GM04503 (cell line): ENCODE results near the gene KLHL17.

Source experiments
- DNase-seq: peaks from one replicate; pipeline ENCODE4 v3.0.0-alpha.2; 2012; ENCODE audit warnings: low read depth

Gene KLHL17

GRCh38 chr1:952603-953002 is 7.8 kb upstream of the KLHL17 start:
- DNase-seq: no peak

DNA sequence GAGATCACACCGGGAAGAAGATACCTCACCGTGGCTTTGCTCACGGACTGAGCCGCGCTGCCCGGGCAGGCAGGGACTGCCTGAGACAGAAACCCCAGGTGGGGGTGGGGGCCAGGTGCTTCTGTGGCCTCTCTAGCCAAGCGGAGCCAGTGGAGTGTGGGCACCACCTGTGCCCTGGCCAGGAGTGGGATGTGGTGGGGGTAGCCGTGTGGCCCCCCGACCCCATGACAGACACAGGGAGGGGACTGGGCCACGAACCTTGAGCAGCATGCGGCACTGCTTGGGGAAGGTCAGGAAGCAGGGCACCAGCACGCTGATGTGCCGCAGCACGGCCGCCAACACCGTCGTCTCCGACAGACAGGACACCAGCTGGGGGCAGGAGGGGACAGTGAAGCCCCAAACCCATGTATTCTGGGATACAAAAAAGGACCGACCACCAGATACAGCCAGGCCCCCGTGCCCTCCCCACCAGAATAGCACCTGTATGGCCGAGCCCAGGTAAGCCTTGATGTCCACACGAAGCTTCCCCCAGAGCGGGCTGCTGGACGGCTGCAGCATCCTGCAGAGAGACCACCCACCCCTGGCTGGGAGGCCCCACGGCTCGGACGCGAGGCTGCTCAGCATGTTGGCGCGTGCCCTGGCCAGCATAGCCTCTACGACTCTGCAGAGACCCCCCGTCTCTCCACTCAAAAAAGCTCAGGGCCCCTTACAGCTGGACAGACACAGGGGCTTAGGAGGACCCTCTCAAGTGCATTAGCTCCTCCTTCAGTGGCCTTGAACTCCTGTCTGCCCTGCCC is 6.7 kb upstream of the KLHL17 start:
- no peak for DNase-seq

GRCh38 chr1:954927-955326 is 5.5 kb upstream of the KLHL17 start:
- no peak for DNase-seq

DNA sequence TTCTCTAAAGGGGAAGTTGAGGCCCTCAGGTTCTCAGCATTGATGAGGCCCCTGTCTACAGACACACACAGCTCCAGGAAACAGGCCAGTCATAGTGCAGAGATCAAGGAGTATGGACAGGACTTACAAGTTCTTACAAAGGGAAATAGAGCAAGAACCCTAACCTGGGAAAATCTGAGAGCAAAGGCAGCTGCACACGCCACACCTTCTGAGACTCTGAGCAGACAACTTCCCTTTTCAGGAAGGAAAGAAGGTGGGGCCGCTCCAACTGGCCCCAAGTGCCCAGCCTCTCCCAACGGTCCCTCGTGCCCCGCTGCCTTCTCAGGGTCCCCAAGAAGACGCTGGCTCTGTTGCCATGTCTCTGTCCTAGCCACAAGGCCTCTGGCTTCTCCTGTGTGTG is 4.9 kb upstream of the KLHL17 start:
- DNase-seq: no peak

GRCh38 chr1:956636-957035 is 3.7 kb upstream of the KLHL17 start:
- DNase-seq: no peak

- no peak for DNase-seq
These were observed 1.3 kb upstream of the KLHL17 start, which contains the start of gene NOC2L for GRCh38 chr1:958823-959730. Gene NOC2L, minus strand, starts transcription at chr1:959256. Its CDS starts 16 bp downstream, at chr1:959240.

- DNase-seq: no peak
These were observed 537 bp upstream of the KLHL17 start for GRCh38 chr1:959731-960362.

GRCh38 chr1:961132-961669 is 817 bp downstream of the KLHL17 start:
- DNase-seq: no peak

GRCh38 chr1:962381-963300 is 2.3 kb downstream of the KLHL17 start:
- no peak for DNase-seq

GRCh38 chr1:963301-963651 is 2.9 kb downstream of the KLHL17 start:
- no peak for DNase-seq

DNA sequence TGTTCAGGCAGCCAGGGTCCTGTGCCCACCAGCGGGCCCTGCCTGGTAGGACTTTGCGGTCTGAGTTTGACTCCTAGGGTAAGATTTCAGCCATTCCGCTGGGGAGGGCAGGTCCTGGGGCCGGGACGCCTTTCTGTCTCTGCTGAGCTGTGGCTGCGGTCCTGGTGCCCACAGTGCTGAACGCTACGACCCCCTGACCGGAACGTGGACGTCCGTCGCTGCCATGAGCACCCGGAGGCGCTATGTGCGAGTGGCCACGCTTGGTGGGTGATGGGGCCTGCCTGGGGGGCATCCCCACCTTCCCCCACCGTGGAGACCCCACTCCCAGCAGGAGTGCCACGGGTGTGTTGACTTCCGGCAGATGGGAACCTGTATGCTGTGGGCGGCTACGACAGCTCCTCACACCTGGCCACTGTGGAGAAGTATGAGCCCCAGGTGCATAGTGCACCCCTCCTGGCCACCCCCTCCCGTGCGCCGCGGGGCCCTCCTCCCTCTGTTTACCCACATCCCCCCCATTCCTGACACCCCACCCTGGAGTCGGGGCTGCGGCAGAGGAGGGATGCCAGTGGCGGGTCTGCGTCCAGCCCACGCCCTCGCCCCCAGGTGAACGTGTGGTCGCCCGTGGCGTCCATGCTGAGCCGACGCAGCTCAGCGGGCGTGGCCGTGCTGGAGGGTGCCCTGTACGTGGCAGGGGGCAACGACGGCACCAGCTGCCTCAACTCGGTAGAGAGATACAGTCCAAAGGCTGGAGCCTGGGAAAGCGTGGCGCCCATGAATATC is 3.6 kb downstream of the KLHL17 start:
- DNase-seq: no peak

DNA sequence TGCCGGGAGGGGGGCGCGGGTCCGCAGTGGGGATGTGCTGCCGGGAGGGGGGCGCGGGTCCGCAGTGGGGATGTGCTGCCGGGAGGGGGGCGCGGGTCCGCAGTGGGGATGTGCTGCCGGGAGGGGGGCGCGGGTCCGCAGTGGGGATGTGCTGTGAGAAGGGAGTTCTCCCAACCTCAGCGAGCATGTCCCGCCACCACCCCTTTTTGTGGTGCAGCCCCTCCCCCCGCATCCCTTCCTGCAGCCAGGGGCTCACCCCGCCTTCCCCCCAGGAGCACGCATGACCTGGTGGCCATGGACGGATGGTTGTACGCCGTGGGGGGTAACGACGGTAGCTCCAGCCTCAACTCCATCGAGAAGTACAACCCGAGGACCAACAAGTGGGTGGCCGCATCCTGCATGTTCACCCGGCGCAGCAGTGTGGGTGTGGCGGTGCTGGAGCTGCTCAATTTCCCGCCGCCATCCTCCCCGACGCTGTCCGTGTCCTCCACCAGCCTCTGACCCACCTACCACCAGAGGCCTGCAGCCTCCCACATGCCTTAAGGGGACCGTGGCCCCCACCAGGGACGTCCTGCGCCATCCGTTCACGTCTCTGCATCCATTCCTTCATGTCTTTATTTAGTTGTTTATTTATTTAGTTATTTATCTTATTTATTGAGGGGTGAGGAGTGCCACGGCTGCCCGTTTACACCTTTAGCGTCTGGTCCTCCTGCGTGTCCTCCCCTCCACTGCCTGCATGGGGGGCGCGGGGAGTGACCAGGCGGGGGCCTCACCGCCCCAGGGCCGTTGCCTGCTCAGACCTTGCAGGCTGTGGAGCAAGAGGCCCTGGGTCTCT is 4.5 kb downstream of the KLHL17 start:
- no peak for DNase-seq

- DNase-seq: no peak
These were observed 5.2 kb downstream of the KLHL17 start for GRCh38 chr1:965526-966134.

DNA sequence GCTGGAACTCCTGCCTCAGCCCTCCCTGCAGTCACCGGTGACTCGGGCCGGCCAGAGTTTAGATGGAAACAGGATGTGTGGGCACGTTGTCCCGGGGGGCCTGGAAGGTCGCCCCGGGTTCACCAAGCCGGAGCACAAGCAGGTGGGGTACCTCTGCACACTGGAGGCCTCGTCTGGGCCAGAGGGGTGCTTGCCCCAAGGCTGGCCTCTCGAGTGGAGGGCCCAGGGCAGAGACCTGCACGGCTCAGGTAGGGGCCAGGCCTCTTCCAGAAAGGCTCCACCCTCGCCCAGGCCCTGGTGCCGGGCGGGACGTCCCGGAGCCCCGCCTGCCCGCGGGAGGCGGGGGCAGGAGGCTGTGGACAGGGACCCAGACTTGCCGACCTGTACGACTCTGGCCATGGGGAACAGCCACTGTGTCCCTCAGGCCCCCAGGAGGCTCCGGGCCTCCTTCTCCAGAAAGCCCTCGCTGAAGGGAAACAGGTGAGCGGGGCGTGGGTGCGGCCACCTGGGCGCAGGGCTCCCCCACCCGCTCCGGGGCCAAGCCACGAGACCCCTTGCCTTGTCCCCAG is 5.8 kb downstream of the KLHL17 start, which contains the start of gene PLEKHN1:
PLEKHN1 (plus strand) TSS at position 348 of the 569 bp plus-strand sequence; CDS start at position 398, 50 bp downstream.
- DNase-seq: no peak

DNA sequence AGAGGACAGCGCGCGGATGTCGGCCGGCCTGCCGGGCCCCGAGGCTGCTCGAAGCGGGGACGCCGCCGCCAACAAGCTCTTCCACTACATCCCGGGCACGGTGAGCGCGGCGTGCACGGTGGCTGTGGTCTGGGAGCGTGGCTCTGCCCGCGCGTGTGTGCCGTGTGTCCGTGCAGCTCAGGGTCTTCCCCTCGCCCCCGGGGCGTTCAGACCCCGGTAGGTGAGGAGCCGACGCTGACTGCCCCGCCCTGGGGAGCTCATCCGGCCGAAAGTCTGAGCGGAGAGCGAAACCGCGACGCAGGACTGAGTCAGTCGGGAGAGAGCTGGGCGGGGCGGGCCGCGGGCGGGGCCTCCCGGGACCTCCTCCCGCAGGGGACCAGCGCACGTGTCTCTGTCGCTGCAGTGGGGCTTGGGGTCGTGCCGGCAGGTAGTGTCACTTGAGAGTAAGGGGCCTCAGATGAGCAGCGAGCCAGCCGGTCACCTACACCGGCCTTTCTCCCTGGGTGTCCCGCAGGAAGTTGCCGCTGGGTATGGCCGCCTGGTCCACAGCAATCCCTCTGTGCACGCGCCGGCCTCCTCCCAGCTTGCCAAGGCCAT is 6.4 kb downstream of the KLHL17 start:
- no peak for DNase-seq

GRCh38 chr1:967466-968343 is 7.3 kb downstream of the KLHL17 start:
- no peak for DNase-seq

DNA sequence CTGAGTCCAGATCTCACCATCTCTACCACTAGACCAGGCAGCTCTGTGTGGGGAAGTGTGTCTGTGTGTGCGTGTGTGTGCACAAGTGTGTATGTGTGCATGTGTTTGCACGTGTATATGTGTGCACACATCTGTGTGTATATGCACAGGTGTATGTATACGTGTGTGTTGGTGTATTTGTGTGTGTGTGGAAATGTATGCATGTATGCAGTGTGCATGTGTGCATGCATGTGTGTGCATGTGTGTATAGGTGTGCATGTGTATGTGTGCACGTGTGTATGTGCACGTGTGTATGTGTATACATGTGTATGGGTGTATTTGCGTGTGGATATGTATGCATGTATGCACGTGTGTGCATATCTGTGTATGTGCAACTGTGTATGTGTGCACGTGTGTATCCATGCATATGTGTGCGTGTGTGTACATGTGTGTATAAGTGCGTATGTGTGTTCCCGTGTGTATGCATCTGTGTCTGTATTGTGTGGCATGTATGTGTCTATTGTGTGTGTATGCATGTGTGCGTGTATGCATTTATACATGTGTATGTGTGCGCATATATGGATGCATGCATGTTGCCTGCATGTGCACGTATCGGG is 9.0 kb downstream of the KLHL17 start:
- no peak for DNase-seq
